SK-N-SH (cell line): ENCODE measurements around the gene C9orf50. TPM values are rescaled to one million over a fixed set of nuclear protein-coding genes. Genes with fewer than 3 reads are reported as not detected.

ENCODE experiments used
- CTCF ChIA-PET: fragments of 300-600, 350-600 bp; formaldehyde crosslinking; extraction: SDS; loops from one replicate; lab custom pipeline; 2021; lab: Yijun Ruan, JAX
- POLR2A ChIA-PET: fragments of 350-600 bp; sonication (Branson Sonifier 250); formaldehyde crosslinking; extraction: SDS; loops from one replicate; lab custom pipeline; 2020; ENCODE audit warnings: antibody characterized with exemption, inconsistent platforms; lab: Yijun Ruan, JAX
- DNase-seq: peaks from one replicate; pipeline ENCODE4 v3.0.0; 2012
- H2AFZ ChIP-seq: fragments of 200-600 bp; sonication (generic); 2 replicates; pipeline ENCODE4 v1.8.1; 2016; ENCODE audit warnings: antibody characterized with exemption, mild to moderate bottlenecking, low read depth
- H3F3A ChIP-seq: fragments of 200-600 bp; sonication (generic); replicated peaks from 2 replicates; pipeline ENCODE3; 2016; ENCODE audit warnings: antibody characterized with exemption, mild to moderate bottlenecking; ENCODE audit not compliant: insufficient read depth
- H3K27ac ChIP-seq, 2 experiments: fragments of 200-500 bp in 1 of 2; fragments of 200-600 bp in 1 of 2; sonication (Bioruptor generic) in 1 of 2; sonication (generic), shearing (Covaris generic) in 1 of 2; 2 replicates each; pipeline versions ENCODE4 v1.5.1 to v1.6.1; 2014 to 2016; ENCODE audit warnings: low read depth in 2 of 2, inconsistent platforms in 1 of 2, low read length in 1 of 2, mild to moderate bottlenecking in 1 of 2, mixed read lengths in 1 of 2
- H3K27me3 ChIP-seq: fragments of 200-600 bp; sonication (generic), shearing (Covaris generic); 2 replicates; pipeline ENCODE4 v1.6.1; 2016; ENCODE audit warnings: mixed run types; ENCODE audit not compliant: insufficient read depth
- H3K36me3 ChIP-seq, 2 experiments: fragments of 200-500 bp in 1 of 2; fragments of 200-600 bp in 1 of 2; sonication (Bioruptor generic) in 1 of 2; sonication (generic) in 1 of 2; replicated peaks in 1 of 2; 2 replicates each; pipeline versions ENCODE3 to v1.5.1; 2014 to 2016; ENCODE audit warnings: low read length in 1 of 2, mild to moderate bottlenecking in 1 of 2; ENCODE audit not compliant: insufficient read depth in 2 of 2, control insufficient read depth in 1 of 2
- H3K4me1 ChIP-seq, 2 experiments: fragments of 200-500 bp in 1 of 2; fragments of 200-600 bp in 1 of 2; sonication (Bioruptor generic) in 1 of 2; sonication (generic), shearing (Covaris generic) in 1 of 2; 2 replicates each; pipeline versions ENCODE4 v1.5.1 to v1.6.1; 2014 to 2016; ENCODE audit warnings: low read depth in 1 of 2, low read length in 1 of 2, mixed run types in 1 of 2; ENCODE audit not compliant: insufficient read depth in 2 of 2, control insufficient read depth in 1 of 2
- H3K4me2 ChIP-seq: fragments of 200-600 bp; sonication (generic), shearing (Covaris generic); 2 replicates; pipeline ENCODE4 v1.6.1; 2017; ENCODE audit warnings: mixed run types
- H3K4me3 ChIP-seq, 2 experiments: fragments of 200-500 bp in 1 of 2; fragments of 200-600 bp in 1 of 2; sonication (Bioruptor generic) in 1 of 2; sonication (generic), shearing (Covaris generic) in 1 of 2; 2 replicates each; pipeline versions ENCODE4 v1.5.1 to v1.8.1; 2014 to 2016; ENCODE audit warnings: low read depth in 2 of 2, inconsistent platforms in 1 of 2, low read length in 1 of 2, mild to moderate bottlenecking in 1 of 2, mixed read lengths in 1 of 2, moderate library complexity in 1 of 2
- H3K79me2 ChIP-seq: fragments of 200-600 bp; sonication (generic); 2 replicates; pipeline ENCODE4 v1.8.1; 2017; ENCODE audit warnings: mild to moderate bottlenecking; ENCODE audit not compliant: insufficient read depth
- H3K9ac ChIP-seq: fragments of 200-600 bp; sonication (generic); 2 replicates; pipeline ENCODE4 v1.6.1; 2017; ENCODE audit warnings: mixed run types
- H3K9me2 ChIP-seq: fragments of 200-600 bp; sonication (generic); 2 replicates; pipeline ENCODE4 v1.6.1; 2017; ENCODE audit warnings: mixed run types
- H3K9me3 ChIP-seq: fragments of 200-600 bp; sonication (generic); 2 replicates; pipeline ENCODE4 v1.6.1; 2017; ENCODE audit warnings: mixed run types, mild to moderate bottlenecking, moderate library complexity
- H4K20me1 ChIP-seq: fragments of 200-600 bp; sonication (generic); 2 replicates; pipeline ENCODE4 v1.6.1; 2017; ENCODE audit warnings: mild to moderate bottlenecking, mixed run types; ENCODE audit not compliant: insufficient read depth
- CHD2 ChIP-seq: fragments of 150-350 bp; IDR thresholded peaks from 2 replicates; pipeline ENCODE4 v1.6.1; 2018; ENCODE audit warnings: low read length; ENCODE audit not compliant: partially characterized antibody
- EP300 ChIP-seq, 2 experiments: IDR thresholded peaks; 2 replicates each; pipeline versions ENCODE4 v1.4.0 to v1.6.1; 2012; ENCODE audit warnings: borderline replicate concordance in 1 of 2, low read depth in 1 of 2, low read length in 1 of 2
- FOSL2 ChIP-seq: IDR thresholded peaks from 2 replicates; pipeline ENCODE4 v1.4.0; 2012; ENCODE audit warnings: low read depth, mild to moderate bottlenecking, moderate library complexity, borderline replicate concordance
- FOXJ3 ChIP-seq: sonication (generic); formaldehyde crosslinking; IDR thresholded peaks from 2 replicates; pipeline ENCODE4 v1.5.1; 2020; ENCODE audit warnings: mild to moderate bottlenecking, missing genetic modification reagents
- FOXM1 ChIP-seq: IDR thresholded peaks from 2 replicates; pipeline ENCODE4 v1.4.0; 2012; ENCODE audit warnings: low read depth, mild to moderate bottlenecking
- JUND ChIP-seq: IDR thresholded peaks from 2 replicates; pipeline ENCODE4 v1.4.0; 2012
- MEF2A ChIP-seq: IDR thresholded peaks from 2 replicates; pipeline ENCODE4 v1.4.0; 2012; ENCODE audit warnings: low read depth, borderline replicate concordance
- MXI1 ChIP-seq: IDR thresholded peaks from 2 replicates; pipeline ENCODE4 v1.6.1; 2012; ENCODE audit warnings: mild to moderate bottlenecking, low read depth, low read length, improper control_type of control experiment
- NFIC ChIP-seq: IDR thresholded peaks from 2 replicates; pipeline ENCODE4 v1.4.0; 2012; ENCODE audit warnings: borderline replicate concordance
- POLR2AphosphoS5 ChIP-seq: IDR thresholded peaks from 2 replicates; pipeline ENCODE4 v1.6.1; 2012; ENCODE audit warnings: low read depth, low read length
- RAD21 ChIP-seq: IDR thresholded peaks from 2 replicates; pipeline ENCODE4 v1.6.1; 2012; ENCODE audit warnings: mild to moderate bottlenecking, low read length
- RFX5 ChIP-seq: IDR thresholded peaks from 2 replicates; pipeline ENCODE4 v1.6.1; 2012; ENCODE audit warnings: mild to moderate bottlenecking, improper control_type of control experiment, low read length
- SMC3 ChIP-seq: IDR thresholded peaks from 2 replicates; pipeline ENCODE4 v1.6.1; 2012; ENCODE audit warnings: low read depth, low read length, improper control_type of control experiment
- TAF1 ChIP-seq: IDR thresholded peaks from 2 replicates; pipeline ENCODE4 v1.6.1; 2012; ENCODE audit warnings: low read depth, mild to moderate bottlenecking, low read length, moderate library complexity, borderline replicate concordance
- TEAD4 ChIP-seq: IDR thresholded peaks from 2 replicates; pipeline ENCODE4 v1.4.0; 2012; ENCODE audit warnings: mild to moderate bottlenecking, borderline replicate concordance; ENCODE audit not compliant: insufficient read depth
- YY1 ChIP-seq: IDR thresholded peaks from 2 replicates; pipeline ENCODE4 v1.4.0; 2012; ENCODE audit warnings: low read depth, mild to moderate bottlenecking
- WGBS: methylation state at CpG from one replicate; pipeline ENCODE4 v1.1.6; 2017; ENCODE audit warnings: low lambda C conversion rate; 5-methylcytosine and 5-hydroxymethylcytosine counted together
- polyA plus RNA-seq, 3 experiments: library from polyadenylated mRNA; depleted of rRNA; stranded (reverse); fragments of >200 nt; gene quantifications; 2 replicates each; pipeline ENCODE4 v1.2.3, GENCODE V29; 2012
- TF ChIP-seq, protein P1 (sequence below): fragments of 150-350 bp; IDR thresholded peaks from 2 replicates; pipeline ENCODE4 v1.6.1; 2017; ENCODE audit warnings: antibody characterized with exemption, low read length, low read depth, borderline replicate concordance
- TF ChIP-seq, protein P2 (sequence below): fragments of 200-600 bp; sonication (generic); IDR thresholded peaks from 2 replicates; pipeline ENCODE4 v1.6.1; 2017; ENCODE audit warnings: antibody characterized with exemption, mild to moderate bottlenecking, moderate library complexity
- TF ChIP-seq, protein P3 (sequence below): fragments of 150-350 bp; IDR thresholded peaks from 2 replicates; pipeline ENCODE4 v1.6.1; 2016; ENCODE audit warnings: mild to moderate bottlenecking, low read depth, low read length
- TF ChIP-seq, protein P4 (sequence below): IDR thresholded peaks from 2 replicates; pipeline ENCODE4 v1.4.0; 2012; ENCODE audit warnings: low read depth, borderline replicate concordance

Gene C9orf50
- polyA plus RNA-seq, 1 of the 3 experiments (the other 2 are of a cell fraction): 0.30 TPM

DNA sequence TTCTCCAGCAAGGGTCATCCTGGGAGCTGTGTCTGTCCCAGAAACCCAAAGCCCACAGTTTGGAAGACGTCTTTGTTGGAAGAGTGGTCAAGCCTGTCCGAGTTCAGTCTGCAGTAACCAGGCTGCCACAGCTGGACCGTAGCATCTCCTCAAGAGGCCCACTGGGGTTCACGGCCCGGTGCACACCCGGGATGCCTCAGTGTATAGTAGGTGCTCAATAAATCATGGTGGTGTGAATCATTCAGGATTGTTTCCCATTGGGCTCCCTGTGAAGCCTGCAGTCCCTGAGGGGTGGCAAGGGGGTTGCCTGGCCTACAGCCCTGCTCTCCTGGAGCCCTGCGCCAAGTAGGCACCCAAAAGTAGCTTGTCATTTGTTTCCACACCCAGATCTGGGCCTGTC is 34.3 kb upstream of the C9orf50 start:
- no peaks in the 10 kb centered on the region for H3K9me3 ChIP-seq
- no peak overlapping the region for H3K9ac ChIP-seq
- peaks cover 0 to 14% of the 10 kb centered on the region in 2 experiments; a peak in 2 of 4 replicates for H3K4me1 ChIP-seq
- no peaks in the 10 kb centered on the region for H3K27me3 ChIP-seq
- TF ChIP-seq MEF2A: no peak
- TF ChIP-seq RAD21: no peak
- no peak for TF ChIP-seq POLR2AphosphoS5
- TF ChIP-seq FOXJ3 (CRISPR knock-in tag): no peak
- no peak for TF ChIP-seq NFIC
- no peak for TF ChIP-seq MXI1
- no peak for TF ChIP-seq JUND
- TF ChIP-seq, protein P1, sequence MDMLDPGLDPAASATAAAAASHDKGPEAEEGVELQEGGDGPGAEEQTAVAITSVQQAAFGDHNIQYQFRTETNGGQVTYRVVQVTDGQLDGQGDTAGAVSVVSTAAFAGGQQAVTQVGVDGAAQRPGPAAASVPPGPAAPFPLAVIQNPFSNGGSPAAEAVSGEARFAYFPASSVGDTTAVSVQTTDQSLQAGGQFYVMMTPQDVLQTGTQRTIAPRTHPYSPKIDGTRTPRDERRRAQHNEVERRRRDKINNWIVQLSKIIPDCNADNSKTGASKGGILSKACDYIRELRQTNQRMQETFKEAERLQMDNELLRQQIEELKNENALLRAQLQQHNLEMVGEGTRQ: no peak
- no peak for TF ChIP-seq TEAD4
- no peak for TF ChIP-seq CHD2
- no peak for TF ChIP-seq FOSL2
- TF ChIP-seq, protein P2, sequence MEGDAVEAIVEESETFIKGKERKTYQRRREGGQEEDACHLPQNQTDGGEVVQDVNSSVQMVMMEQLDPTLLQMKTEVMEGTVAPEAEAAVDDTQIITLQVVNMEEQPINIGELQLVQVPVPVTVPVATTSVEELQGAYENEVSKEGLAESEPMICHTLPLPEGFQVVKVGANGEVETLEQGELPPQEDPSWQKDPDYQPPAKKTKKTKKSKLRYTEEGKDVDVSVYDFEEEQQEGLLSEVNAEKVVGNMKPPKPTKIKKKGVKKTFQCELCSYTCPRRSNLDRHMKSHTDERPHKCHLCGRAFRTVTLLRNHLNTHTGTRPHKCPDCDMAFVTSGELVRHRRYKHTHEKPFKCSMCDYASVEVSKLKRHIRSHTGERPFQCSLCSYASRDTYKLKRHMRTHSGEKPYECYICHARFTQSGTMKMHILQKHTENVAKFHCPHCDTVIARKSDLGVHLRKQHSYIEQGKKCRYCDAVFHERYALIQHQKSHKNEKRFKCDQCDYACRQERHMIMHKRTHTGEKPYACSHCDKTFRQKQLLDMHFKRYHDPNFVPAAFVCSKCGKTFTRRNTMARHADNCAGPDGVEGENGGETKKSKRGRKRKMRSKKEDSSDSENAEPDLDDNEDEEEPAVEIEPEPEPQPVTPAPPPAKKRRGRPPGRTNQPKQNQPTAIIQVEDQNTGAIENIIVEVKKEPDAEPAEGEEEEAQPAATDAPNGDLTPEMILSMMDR: no peak
- no peak for TF ChIP-seq FOXM1
- TF ChIP-seq, protein P3, sequence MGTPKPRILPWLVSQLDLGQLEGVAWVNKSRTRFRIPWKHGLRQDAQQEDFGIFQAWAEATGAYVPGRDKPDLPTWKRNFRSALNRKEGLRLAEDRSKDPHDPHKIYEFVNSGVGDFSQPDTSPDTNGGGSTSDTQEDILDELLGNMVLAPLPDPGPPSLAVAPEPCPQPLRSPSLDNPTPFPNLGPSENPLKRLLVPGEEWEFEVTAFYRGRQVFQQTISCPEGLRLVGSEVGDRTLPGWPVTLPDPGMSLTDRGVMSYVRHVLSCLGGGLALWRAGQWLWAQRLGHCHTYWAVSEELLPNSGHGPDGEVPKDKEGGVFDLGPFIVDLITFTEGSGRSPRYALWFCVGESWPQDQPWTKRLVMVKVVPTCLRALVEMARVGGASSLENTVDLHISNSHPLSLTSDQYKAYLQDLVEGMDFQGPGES: no peak
- ChIA-PET CTCF (interaction anchor here (1.3 kb wide), 1 partner anchor 14 kb away, joined by 4 read pairs; no protein-coding TSS in a partner anchor), POLR2A (no interaction called here)
- H3F3A ChIP-seq: peaks cover 2% of the 10 kb centered on the region
- no peaks in the 10 kb centered on the region for H3K9me2 ChIP-seq
- no peak overlapping the region for H3K4me3 ChIP-seq
- no peaks in the 10 kb centered on the region for H3K36me3 ChIP-seq
- H2AFZ ChIP-seq: no peak overlapping the region
- DNase-seq: no peak
- no peaks in the 10 kb centered on the region for H3K79me2 ChIP-seq
- no peak overlapping the region for H3K4me2 ChIP-seq
- no peaks in the 10 kb centered on the region for H4K20me1 ChIP-seq
- 79% methylated on average over 2 of the region's 7 CpGs for WGBS
- H3K27ac ChIP-seq: no peak overlapping the region

DNA sequence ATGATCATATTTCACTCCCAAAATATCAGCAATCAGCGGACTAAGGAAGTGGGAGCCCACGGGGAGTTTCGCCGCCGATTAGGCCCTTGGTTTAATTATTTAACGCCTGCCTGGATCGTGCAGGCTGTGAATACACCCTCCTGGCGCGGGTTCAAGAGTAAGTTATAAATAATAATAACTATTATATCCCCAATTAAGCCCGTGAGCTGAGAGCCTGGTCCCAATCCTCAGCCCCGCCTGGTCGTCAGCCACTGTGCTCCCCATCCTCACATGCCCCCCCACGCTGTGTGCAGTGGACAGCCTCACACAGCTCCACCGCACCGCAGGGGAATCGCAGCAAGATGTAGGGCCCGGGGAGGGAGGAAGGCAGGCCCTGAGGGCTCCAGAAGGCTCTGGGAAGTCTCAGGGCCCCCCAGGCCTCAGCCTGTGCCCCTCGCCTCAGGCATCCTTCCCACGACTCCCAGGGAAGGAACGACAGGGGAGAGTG is 33.7 kb upstream of the C9orf50 start:
- Histone ChIP-seq H2AFZ (no peak overlapping the region), H3K9me3 (no peaks in the 10 kb centered on the region), H3K4me3 (no peak overlapping the region), H3K9ac (no peak overlapping the region), H3K36me3 (no peaks in the 10 kb centered on the region), H3K9me2 (no peaks in the 10 kb centered on the region), H3K27me3 (no peaks in the 10 kb centered on the region), H4K20me1 (no peaks in the 10 kb centered on the region), H3K79me2 (no peaks in the 10 kb centered on the region), H3K4me1 (peaks cover 0 to 18% of the 10 kb centered on the region in 2 experiments; a peak in 2 of 4 replicates), H3K4me2 (no peak overlapping the region), H3K27ac (no peak overlapping the region), H3F3A (peaks cover 2% of the 10 kb centered on the region)
- ChIA-PET CTCF (interaction anchor here (0.6 kb wide), 1 partner anchor 80 kb away, joined by 3 read pairs; no protein-coding TSS in a partner anchor), POLR2A (no interaction called here)
- WGBS: 88% methylated on average over 20 of the region's 20 CpGs
- no peak for DNase-seq
- TF ChIP-seq RFX5 (no peak), EP300 (IDR thresholded peaks at IDR 0.05; ENCODE audit: borderline replicate concordance in 1 of 2, low read depth in 1 of 2, low read length in 1 of 2) (no peak), TAF1 (no peak), NFIC (no peak), FOXM1 (no peak), YY1 (no peak), SMC3 (no peak), TEAD4 (no peak)
- TF ChIP-seq, protein P4, sequence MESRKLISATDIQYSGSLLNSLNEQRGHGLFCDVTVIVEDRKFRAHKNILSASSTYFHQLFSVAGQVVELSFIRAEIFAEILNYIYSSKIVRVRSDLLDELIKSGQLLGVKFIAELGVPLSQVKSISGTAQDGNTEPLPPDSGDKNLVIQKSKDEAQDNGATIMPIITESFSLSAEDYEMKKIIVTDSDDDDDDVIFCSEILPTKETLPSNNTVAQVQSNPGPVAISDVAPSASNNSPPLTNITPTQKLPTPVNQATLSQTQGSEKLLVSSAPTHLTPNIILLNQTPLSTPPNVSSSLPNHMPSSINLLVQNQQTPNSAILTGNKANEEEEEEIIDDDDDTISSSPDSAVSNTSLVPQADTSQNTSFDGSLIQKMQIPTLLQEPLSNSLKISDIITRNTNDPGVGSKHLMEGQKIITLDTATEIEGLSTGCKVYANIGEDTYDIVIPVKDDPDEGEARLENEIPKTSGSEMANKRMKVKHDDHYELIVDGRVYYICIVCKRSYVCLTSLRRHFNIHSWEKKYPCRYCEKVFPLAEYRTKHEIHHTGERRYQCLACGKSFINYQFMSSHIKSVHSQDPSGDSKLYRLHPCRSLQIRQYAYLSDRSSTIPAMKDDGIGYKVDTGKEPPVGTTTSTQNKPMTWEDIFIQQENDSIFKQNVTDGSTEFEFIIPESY: no peak
- TF ChIP-seq, protein P1: no peak
